ENCODE results near the gene DEXI. TPM values are rescaled to one million over a fixed set of nuclear protein-coding genes. Genes with fewer than 3 reads are reported as not detected.
"Not testable (repeated sequence)": the region's sequence is repeated elsewhere in the genome, so short reads cannot be mapped to it uniquely, and the experiment has no call there.

The DEXI gene
- total RNA-seq, 2 donors from 2014 or later: 22.9 to 24.6 TPM

DNA sequence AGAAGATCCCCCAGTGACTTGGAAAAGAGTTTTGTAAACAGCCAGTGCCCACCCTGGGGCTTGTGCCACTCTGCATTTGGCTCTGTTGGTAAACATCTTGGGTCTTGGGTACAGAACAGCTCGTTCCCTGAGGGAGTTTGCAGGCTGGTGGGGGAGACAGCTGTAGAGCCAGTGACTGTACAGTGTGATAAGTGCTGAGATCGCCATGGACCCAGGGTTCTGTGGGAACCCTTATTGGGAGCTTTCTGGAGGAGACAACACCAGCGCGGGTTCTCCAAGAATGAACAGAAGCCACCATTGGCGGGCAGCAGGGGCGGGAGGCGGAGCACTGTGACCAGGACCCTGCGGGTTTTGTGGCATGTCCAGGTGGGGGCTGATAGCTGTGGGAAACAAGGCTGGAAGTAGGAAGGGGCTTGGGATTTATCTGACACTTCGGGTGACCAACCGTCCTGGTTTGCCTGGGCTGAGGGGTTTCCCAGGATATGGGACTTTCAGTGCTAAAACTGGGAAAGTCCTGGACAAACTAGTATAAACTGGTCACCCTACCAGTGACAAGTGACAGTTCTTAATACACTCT is 5.0 kb upstream of the DEXI start:
- intact Hi-C loops (cut with DNase I, micrococcal nuclease): no loop called here
- no peak for ATAC-seq
- no peak for DNase-seq

DNA sequence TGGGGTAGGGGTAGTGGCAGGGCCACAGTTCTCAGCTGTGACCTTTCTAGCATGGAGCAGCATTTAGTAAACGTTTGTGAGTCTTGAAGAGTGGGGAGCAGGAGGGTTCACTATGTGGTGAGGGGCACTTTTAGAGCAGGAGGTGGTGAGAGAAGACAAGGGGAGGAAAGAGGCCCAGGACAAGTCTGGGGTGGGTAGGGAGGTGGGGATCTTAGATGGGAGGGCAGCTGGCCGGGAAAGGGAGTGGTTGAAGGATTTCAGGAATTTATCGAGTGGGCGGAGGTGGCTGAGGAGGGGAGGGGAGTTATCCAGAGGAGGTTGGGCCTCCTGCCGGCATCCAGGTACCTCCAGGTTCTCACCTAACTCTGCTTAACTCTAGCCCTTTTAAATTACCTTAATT is 4.0 kb upstream of the DEXI start:
- intact Hi-C loops (cut with DNase I, micrococcal nuclease): no loop called here
- no peak for DNase-seq
- ATAC-seq: no peak

DNA sequence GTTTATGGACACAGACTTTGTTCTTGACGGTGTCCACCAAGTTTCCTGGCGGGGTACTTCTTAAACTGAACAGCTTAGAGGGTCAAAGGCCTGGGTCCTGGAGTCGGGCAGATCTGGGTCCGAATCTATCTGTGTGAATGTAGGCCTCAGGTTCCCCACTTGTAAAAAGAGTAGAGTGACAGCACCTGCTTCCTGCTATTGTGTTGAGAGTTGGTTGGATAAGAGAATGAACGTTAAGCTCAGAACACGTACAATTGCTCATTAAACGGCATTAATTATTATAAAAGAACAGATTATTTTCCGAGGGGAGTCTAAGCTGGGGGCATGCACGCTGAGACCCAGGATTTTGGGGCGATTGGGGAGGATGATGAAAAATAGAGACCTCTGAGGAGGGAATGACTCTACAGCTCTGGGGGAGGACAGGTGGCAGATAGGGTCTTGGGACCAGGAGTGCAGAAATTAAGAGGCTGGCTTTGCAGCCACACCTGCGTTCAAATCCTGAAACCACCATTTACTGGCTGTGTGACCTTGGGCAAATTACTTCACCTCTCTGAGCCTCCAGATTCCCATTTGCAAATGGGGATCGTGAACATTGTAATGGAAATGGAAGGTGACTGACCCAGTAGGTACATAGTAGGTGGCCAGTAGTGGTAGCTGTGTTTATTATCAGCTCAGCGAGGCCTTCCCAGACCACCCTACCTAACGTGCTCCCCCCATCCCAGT is 3.0 kb upstream of the DEXI start:
- intact Hi-C loops (cut with DNase I, micrococcal nuclease): no loop called here
- ATAC-seq (no peak), DNase-seq (no peak)

DNA sequence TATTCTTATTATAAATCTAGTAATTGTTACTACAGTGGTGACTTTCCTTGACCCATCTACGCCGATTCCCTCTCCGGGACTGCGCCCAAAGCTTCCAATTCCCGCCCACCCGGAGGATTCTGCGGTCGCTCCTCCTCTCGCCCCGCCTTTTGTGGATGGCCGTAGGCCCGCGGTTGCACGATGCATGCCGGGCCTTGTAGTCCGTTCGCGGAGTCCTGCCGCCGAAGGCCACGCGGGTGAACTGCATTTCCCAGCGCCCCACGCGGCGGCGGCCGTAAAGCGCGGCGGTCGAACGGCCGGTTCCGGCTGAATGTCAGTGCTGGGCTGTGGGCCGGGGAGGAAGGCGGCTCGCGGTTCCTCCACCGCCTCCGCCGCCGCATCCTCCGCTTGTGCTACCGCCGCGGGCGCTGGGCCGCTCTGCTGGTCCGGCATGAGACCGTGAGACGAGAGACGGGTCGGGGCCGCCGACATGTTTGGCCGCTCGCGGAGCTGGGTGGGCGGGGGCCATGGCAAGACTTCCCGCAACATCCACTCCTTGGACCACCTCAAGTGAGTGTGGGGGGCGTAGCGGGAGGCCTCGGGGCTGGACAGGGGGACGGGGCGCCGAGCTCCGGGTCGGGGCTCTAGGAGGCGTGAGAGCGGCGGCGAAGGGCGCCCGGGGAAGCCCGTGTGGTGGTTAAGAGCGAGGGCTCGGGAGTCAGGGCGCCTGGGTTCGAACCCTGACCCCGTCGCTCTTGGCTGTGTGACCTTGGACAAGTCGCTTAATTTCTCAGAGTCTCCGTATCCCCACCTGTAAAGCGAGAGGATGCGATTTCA is 2.2 kb upstream of the DEXI start, which contains the start of gene CLEC16A:
Gene CLEC16A (plus strand): TSS at position 316 of the 816 bp plus-strand sequence. CDS start 154 bp downstream, at position 470.
- peak; percentile 78 for ATAC-seq
- peak; percentile 97 to 98 for DNase-seq
- intact Hi-C loops (cut with DNase I, micrococcal nuclease): no loop called here

DNA sequence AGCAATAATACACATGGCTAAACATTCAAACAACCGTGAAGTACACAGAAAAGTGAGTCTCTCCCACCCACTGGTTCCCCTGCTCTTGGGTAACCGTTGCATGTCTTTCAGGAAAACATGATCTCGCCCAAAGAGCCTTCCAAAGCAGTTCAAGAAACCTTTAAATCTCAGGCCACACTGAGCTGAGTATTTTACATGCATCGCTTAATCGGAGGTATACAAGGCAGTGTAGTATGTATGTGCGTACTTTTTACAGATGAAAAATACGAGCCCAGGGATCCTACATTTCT is 741 bp upstream of the DEXI start:
- ATAC-seq: no peak
- intact Hi-C loops (cut with DNase I, micrococcal nuclease): no loop called here
- no peak for DNase-seq

DNA sequence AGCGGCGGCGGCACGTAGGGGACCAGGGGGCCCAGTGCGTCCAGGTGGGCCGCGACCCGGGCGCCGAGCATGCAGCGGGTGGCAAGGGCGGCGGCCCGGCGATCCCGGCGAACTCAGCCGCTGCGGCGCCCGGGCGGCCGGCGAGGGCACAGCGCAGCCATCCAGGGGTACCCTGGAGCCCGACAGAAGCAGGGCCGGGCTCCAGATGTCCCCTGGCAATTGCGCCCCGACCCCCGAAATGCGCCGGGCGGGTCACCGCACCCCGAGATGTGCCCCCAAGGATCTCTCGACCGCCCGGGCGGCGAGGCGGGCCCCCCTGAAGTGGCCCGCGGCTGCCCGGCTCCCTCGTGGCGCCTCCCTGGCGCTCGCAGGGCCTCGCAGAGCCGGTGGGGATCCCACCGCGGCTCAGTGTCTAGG is 325 bp downstream of the DEXI start:
- intact Hi-C loops (cut with DNase I, micrococcal nuclease); DNase-seq: not testable (repeated sequence)
- ATAC-seq: peak; percentile 10

DNA sequence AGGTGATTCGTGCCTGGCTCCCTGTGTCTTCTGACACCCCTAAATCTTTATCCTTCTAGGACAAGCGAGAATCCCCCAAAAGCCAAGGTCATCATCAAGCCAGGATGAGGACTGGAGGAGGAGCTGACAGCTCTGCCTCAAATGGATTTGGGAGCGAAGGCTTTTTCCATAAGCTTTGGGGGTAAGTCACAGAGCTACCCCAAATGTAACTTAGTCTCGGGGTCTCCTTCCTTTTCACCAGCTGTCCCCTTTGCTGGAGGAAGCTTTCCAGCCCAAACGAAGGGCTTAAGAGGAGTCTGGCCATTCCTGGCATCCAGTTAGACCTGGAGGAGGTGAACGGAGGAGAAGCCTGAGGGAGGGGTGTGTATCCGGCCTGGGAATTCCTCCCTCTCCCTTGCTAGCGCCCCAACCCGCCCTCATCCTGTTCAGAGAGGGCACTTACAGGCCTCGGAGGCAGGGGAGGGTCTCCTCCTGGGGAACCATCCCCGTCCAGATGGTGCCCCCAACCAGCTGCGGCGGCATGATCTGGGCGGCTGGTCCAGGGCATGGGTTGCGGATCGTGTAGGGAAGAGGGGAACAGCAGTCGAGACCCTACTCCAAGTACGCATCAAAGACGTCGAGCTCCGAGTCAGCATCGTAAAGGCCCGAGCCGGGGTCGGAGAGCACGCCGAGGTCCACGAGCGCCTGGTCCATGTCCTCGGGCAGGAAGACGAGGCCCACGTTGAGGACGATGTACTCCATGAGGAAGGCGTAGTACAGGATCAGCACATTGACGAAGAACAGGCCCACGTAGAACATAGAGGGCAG is 938 bp downstream of the DEXI start:
- DNase-seq (peak in 1 of 2 donors; percentile 36), ATAC-seq (no peak)
- intact Hi-C loops (cut with DNase I, micrococcal nuclease): no loop called here

DNA sequence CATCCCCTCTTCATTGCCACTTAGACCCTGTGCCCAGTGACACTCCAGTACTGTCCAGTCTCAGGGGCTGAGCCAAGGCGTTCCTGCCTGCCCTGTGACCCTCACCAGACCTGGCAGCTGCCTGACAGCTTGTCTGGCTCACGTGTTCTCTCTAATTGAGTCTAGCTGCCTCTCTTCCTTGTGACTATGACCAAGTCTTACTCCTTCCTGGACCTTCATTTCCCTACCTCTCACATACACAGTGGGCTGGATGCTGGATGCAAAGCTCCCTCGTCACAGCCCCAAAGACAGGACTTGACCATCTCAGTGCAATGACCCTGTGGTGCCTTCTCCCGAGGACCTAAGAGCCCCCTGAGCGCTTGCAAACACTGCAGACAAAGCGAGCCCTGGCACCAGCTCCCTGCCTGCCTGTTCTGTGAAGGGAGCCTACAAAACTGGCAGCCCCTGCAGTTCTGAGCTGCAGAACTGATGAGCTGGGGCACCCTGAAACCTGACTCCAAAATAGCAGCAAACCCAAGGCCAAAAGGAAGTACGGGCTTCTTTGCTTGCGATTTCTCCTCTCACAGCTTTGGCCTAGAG is 1.7 kb downstream of the DEXI start:
- ATAC-seq (peak; percentile 12), DNase-seq (peak in 1 of 2 donors; percentile 64)
- intact Hi-C loops (cut with DNase I, micrococcal nuclease): no loop called here

DNA sequence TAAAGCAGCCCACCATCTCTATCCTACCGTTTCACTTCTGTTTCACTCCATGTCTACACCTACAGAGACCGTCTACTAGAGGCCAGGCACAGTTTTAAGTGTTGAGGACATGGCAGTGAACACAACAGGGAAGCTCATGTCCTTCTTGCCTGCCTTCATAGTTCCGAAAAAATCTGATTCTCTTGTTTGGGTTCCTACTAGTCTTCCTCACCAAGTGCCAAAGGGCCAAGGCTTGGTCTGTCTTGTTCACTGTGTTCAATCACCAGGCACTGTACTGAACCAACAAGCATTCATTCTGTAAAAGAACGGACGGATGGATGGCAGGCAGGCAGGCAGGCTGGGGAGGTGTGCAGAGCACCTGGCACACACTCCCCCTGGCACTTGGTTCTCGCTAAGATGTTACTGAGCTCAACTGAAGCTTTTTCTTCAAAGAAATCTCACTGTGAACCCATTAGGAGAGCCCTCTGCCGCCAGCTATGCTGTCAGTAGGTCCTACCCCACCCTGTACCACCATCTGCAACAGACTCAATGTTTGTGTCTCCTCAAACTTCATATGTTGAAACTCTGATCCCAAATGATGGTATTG is 2.5 kb downstream of the DEXI start:
- intact Hi-C loops (cut with DNase I, micrococcal nuclease): no loop called here
- no peak for ATAC-seq
- no peak for DNase-seq

DNA sequence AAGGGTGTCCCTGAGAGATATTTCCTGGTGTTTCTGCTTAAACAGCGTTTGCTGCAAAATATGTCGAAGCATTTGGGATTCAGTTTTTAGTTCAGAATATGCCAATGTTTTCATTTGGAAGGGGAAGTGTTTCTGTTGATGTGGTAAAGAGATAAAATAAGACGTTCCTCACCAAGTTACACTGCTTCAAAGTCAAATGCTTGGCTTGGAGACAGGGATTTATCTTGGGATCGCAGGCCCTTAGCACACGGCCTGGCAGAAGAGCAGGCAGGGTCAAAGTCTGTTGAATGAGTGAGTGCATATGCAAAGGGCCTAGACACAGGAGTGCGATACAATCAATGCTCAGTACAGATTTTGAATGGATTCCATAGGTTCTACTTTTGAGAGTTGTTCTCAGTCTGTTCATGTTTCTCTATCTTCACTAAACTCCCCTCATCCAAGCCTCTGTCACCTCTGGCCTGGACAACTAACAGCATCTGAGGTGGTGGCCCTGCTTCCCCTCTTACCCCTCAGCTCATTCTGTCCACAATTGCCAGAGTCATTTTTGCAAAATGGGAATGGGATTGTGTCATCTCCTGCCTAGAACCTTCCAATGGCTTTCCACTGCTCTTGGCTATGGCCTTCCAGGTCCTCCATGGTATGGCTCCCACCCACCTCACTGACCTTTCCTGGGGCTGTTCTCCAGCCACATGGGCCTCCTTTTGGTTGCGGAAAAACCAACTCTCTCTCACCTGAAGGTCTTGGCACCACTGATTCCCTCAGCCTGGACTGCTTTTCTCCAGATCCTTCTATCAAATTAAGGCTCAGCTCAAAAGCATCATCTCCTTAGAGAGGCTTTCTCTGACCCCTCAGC is 3.2 kb downstream of the DEXI start:
- DNase-seq: no peak
- peak; percentile 31 for ATAC-seq
- intact Hi-C loops (cut with DNase I, micrococcal nuclease): no loop called here

DNA sequence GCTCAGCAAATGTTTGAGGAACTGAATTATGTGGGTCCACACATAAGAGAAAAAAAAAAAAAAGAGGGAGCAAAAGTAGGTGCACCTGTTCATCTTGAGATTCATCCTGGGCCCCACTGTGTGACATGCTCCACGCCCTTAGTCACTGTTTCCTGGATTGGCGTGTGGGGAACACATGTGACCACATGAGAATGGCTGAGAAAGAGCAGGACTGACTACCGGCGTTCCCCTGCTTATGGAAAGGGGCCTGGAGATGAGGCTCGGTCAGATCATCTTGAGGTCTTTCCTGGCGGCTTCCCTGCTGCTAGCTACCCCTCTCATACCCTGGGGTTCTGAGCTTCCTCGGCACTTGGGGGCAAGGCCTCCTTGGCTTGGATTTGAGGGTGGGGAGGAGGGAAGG is 3.9 kb downstream of the DEXI start:
- peak; percentile 21 for ATAC-seq
- DNase-seq: no peak

DNA sequence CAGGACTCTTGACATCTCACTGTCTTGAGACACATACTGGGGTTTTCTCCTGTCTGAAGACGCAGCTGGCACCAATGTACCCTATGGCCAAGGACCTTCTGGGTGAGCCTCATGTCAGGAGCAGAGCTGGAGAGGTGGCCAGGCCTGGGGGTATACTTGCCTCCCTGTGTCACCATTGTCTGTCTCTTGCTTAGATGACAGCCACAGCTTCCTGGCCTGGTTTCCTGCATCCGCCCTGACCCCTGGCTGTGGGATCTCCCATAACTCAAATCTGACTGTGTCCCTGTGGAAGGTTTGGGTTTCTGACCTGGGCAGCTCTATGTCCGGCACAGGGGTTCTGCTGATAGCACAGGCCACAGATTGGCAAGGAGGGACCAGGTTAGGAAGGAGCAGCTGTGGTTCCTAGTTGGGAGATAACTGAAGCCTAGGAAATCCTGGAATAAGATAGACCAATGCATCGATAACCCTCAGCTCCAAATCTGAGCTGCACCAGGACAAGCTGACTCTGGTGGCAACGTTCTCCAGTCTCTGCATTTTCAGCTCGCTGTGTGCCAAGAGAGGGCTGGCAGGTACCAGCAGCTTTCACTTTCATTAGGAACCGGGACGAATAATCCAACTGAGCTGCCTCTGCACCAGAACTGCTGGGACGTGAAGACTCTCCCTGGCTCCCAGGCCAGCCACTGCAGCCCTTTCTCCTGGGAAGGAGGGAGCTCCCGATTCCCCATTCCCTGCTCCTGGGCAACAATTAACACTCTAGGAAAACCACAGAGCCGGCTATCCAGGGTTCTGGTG is 5.0 kb downstream of the DEXI start:
- ATAC-seq (no peak), DNase-seq (no peak)
- intact Hi-C loops (cut with DNase I, micrococcal nuclease): no loop called here

More for the DNA sequence above, 3.9 kb downstream of the DEXI start:
- intact Hi-C loops (cut with DNase I, micrococcal nuclease): no loop called here

DNA sequence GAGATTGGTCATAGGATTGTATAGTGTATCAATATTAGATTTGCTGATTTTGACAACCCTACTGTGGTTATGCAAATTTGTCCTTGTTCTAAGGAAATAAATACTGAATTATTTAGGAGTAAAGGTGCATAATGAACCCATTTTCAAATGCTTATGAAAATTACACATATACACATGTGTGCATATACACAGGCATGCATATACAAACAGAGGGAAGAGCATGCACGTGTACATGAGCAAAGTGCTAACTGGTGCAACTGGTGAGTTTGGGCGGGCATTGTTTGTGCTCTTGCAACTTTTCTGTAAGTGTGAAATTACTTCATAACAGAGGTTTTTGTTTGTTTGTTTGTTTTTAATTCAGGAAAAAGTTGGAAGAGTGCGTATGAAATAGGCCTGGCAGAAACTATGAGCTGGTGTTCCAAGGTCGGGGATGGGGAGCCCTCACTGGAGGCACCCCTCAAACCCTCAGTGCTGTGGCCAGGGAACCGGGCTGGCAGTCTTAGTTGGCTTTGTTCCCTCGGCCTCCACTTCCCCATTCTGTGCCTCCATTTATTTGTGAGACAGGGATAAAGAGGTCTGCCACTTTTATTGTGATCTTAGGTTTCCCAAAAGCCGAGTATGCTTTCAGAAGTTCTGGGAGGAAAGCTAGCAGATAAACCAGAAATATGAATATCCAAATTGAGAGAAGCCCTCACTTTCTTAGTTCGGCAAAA is 5.8 kb downstream of the DEXI start:
- ATAC-seq (no peak), DNase-seq (no peak)
- intact Hi-C loops (cut with DNase I, micrococcal nuclease): no loop called here

DNA sequence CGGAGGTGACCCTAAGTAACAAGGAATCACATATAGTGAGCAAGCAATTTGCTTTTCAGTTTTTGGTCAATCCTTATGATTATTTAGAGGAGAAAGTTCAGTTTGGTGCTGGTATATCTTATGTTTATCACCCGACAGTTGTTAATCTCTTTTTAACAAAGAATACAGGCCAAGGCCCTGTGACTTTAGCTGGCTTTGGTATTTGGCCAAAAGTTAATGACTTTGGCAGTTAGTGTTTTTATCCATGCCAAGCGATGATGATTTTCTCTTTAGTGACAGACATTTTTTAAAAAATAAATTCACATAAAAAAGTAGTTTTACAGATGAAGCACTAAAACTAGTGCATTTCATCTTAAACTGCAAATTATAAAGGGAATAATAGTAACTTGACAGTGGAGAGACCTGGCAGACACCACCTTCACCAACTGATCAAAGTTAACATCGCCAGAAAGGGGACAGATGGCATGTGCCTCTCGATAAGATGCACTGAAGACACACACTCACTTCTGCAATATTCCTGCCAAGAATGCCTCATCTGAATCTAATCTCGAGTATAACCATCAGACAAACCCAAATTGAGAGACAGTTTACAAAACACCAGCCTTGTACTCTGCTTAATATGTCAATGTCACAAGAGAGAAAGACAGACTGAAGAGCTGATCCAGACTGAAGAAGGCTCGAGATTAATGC is 6.9 kb downstream of the DEXI start:
- no peak for DNase-seq
- intact Hi-C loops (cut with DNase I, micrococcal nuclease): no loop called here
- no peak for ATAC-seq

DNA sequence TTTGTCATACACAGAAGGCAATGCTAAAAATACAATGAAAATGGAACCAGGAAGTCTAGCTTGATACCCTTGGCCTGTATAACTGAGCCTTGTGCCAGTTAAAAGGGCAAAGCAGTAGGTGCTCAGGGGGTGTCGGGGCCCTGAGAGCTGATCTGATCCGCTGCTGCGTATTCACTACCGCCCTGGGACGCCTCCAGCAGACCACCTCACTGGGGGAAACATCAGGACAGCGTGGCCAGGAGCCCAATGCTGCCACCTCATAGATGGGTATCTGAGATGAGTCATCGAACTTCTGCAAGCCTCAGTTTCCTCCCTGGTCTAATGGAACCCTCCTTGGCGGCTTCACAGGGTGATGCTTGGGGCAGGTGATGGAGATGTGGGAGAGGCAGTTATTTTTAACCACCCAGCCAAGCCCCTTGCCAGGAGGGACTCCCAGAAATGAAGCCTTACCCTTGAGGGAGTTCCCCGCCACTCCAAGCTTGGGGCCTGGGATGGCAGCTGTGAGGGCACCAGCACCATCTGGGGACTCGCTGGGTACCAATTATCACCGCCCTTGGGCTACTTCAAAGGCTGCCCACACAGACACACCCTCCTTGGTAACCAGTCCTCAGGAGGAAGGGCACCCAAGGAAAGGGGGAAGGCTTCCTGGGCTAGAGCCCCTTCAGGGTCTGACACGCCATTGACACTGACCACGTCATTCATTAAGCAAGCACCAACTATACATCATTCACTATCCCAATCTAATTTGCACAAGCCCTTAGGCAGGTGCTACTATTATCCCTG is 7.8 kb downstream of the DEXI start:
- intact Hi-C loops (cut with DNase I, micrococcal nuclease): no loop called here
- DNase-seq (no peak), ATAC-seq (no peak)

Data from left colon (tissue), 2 donors.